NCI-H524 treated with DMSO at 0.1 percent for 48 hours (cell line): ENCODE data around the gene ITGA2B.
"Not testable (repeated sequence)": the region's sequence is repeated elsewhere in the genome, so short reads cannot be mapped to it uniquely, and the experiment has no call there.

ENCODE experiments used
- DNase-seq: peaks from one replicate; lab custom pipeline; 2025; lab: John Stamatoyannopoulos, UW

Gene ITGA2B

GRCh38 chr17:44390250-44390870 lies 911 bp upstream of the ITGA2B start:
- DNase-seq, result no peak

DNA sequence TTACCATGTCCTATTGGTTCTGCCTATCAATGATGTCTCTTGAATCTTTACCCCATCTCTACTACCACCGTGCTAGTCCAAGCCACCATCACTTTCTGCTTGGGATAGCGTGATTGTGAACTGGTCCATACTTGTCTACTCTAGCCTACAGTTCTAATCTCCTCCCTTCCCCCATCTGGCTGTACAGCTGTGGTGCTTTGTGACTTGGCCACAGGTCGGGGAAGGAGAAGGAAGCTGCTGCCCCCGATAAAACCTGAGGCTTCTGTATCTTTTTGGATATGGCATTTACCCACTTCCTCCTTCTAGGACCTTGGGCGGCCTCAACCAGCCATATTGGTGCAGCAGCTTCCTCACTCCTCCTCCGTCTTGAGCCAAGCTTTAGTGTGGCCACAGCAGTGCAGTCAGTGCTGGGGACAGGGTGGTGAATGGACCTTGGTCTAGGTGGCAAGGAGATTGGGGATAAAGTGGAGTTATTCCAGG lies 314 bp upstream of the ITGA2B start:
- DNase-seq, result no peak

GRCh38 chr17:44387804-44388203 lies 1.6 kb downstream of the ITGA2B start:
- no peak for DNase-seq

DNA sequence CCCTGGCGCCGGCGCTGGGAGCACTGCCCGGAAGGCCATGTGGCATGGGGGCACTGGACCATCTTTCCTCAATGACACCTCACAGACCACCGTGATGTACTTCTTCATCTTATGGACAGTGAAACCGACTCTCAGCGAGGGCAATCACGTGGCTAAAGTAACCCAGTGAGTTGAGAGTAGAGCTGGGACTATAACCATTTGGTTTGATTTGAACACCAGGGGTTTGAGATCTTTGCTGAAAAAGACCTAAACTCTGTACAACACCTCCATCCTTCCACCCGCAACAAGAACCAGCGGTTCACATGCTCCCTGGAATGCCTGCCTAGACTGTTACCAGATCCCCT lies 3.3 kb downstream of the ITGA2B start:
- no peak for DNase-seq

GRCh38 chr17:44385287-44386181 lies 3.9 kb downstream of the ITGA2B start:
- DNase-seq, result peak; percentile 68

DNA sequence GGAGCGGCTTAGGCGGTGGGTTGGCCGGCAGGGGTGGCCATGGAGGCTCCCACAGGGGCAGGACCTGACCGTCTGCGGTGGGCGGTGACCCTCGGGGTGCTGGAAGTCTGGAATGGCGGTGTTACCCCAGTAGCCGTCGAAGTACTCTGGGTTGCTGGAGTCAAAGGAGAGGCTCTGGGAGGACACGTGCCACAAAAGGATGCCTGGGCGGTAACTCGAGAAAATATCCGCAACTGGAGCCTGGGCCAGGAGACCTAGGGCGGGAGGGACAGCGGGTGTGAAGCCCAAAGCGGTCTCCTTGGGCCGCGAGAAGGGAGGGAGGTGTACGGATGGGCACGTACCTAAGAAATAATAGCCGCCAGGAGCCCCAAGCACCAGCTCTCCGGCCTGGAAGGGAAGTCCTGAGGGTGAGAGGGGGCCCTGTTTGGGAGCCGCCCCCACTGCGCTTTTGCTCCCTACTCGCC lies 4.6 kb downstream of the ITGA2B start:
- no peak for DNase-seq

DNA sequence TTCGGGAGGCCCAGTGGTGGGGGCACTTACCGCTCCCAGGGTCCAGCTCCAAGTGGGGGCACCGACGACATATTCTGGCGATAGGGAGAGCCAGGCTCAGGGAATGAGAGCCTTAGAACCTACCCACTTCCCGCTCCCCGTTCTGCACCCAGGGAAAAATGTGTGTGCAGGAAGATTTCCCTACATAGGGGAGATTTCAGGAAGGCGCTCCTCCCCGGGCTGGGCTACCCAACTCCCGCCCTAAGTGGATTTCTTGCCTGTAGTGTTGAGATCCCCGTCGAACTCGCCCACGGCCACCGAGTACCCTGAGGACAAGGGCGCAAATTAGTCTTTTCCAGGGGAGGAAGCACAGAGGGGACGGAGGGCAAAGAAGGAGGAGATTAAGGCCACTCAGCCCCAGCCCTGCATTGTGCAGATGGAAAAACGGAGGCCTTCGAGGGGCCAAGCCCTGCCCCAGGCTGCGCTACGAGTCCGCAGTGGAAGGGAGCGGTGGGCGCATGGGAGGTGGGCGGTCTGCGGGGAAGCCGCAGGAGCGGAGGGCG lies 5.1 kb downstream of the ITGA2B start:
- DNase-seq, result no peak

DNA sequence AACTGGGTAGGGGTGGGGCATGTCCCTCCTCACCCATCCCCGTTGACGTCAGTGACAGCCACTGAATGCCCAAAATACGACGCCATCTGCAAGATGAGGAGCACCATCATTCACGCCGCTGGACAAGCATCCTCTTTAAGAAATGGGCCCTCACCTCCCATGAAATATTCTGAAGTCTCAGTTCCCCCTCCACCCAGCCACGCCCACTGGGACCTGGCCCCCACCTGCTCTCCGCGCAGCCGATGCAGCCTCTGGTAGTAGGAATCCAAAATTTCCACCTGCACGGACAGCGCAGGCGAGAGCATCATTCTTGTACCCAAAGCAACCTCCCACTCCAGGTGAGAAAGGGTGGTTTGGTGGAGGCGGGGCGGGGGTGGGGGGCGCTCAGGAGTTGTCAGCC lies 5.6 kb downstream of the ITGA2B start:
- no peak for DNase-seq

DNA sequence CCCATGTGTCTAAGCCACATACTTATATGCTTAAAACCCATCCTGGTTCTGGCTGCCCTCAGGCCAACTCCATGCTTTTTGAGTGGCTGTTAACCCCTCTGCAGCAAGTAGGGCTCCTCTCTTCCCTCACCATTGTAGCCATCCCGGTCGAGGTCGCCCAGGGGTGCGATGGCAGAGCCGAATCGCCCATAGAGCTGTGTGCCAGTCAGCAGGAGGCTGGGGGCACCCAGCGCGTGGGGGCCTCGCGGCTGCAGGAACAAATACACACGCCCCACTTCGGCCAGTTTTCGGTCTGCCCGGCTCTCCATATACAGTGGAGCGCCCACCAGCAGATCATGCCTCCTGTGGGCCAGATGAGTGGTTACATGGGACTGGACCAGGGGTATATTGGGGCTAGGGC lies 6.1 kb downstream of the ITGA2B start:
- no peak for DNase-seq

GRCh38 chr17:44382917-44383316 lies 6.5 kb downstream of the ITGA2B start:
- DNase-seq, result no peak

GRCh38 chr17:44381810-44382305 lies 7.6 kb downstream of the ITGA2B start:
- no peak for DNase-seq

- no peak for DNase-seq
Observed at GRCh38 chr17:44380767-44381166, 8.7 kb downstream of the ITGA2B start.

- DNase-seq, result no peak
Observed at GRCh38 chr17:44379887-44380286, 9.6 kb downstream of the ITGA2B start.

DNA sequence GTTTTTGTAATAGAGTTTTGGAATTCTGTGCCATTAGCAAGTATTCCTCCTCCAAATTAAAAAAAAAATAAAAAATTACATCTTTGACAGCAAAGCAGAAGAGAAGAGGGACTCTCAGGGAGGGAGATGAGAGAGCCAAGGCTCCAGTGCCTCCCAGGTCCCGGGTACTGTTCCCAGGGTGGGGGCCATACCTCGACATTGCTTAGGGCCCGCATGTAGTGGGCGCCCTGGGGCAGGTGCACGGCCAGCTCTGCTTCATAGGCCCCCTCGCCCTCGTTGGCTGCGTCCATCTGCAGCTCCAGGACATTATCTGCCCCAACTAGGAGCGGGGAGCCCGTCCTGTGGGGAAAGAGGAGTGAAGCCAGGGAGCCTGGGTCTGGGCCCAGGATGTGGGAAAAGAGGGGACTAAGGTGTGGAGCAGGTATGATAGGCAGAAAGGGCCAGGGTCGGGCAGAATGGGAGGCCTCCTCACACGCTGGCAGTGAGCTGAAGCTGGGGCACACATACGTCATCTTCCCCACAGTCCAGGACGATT lies 11.2 kb downstream of the ITGA2B start:
- DNase-seq, result no peak

GRCh38 chr17:44376779-44377178 lies 12.7 kb downstream of the ITGA2B start:
- DNase-seq, result no peak

DNA sequence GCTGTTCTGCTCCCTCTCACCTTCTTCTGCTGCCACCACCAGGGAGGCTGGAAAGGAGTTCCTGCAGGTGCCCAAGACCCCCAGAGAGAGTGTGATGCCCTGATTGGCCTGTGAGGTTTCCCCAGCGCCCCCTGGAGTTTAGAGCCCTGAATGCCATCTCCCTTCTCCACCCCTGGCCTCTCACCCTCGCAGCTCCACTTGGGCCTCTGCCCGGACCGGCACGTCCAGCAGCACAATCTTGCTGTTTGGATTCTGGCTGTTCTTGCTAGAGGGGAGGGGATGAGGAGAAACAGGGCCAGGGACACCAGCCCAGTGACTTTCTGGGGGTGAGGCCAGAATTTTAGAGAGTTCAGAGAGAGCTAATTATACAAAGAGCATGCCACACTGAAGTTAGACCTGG lies 13.3 kb downstream of the ITGA2B start:
- DNase-seq, result no peak

GRCh38 chr17:44375196-44376017 lies 14.0 kb downstream of the ITGA2B start:
- no peak for DNase-seq

GRCh38 chr17:44374306-44375195 lies 14.9 kb downstream of the ITGA2B start:
- DNase-seq, result no peak

DNA sequence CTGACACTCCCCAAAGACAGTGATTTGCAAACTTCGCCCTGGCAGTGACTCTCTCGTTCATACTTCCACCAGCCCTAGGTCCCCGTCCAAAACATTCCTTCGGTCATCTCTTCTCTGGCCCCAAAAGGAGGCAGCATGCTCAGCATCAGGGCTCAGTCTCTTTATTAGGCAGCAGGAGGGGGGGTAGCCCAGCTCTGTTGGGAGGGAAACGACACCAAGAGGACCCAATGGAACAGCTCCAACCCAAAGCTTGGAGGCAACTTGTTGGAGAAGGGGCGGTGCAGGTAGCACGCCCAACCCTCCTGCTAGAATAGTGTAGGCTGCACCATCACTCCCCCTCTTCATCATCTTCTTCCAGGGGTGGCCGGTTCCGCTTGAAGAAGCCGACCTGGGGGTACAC lies 17.4 kb downstream of the ITGA2B start:
- DNase-seq, result no peak

GRCh38 chr17:44369414-44370023 lies 19.9 kb downstream of the ITGA2B start:
- not testable (repeated sequence) for DNase-seq
